Inferior parietal cortex (tissue), 1 donor: ENCODE results near the gene CTDSP2.
"Not testable (repeated sequence)": the region's sequence is repeated elsewhere in the genome, so short reads cannot be mapped to it uniquely, and the experiment has no call there.

Experiments
- DNase-seq: peaks from one replicate; pipeline ENCODE4 v3.0.0-alpha.2; 2016; ENCODE audit errors: extremely low spot score

The CTDSP2 gene

GRCh38 chr12:57881475-57881874 lies 34.9 kb upstream of the CTDSP2 start:
- no peak for DNase-seq

- DNase-seq, result not testable (repeated sequence)
Observed at GRCh38 chr12:57881035-57881434, 34.5 kb upstream of the CTDSP2 start.

GRCh38 chr12:57877876-57878275 lies 31.3 kb upstream of the CTDSP2 start:
- no peak for DNase-seq

GRCh38 chr12:57875753-57876547 lies 29.4 kb upstream of the CTDSP2 start:
- no peak for DNase-seq

GRCh38 chr12:57874166-57875108 lies 27.9 kb upstream of the CTDSP2 start:
- no peak for DNase-seq

- DNase-seq, result no peak
Observed at GRCh38 chr12:57872362-57872761, 25.8 kb upstream of the CTDSP2 start.

- DNase-seq, result no peak
Observed at GRCh38 chr12:57869927-57870318, 23.4 kb upstream of the CTDSP2 start.

- DNase-seq, result no peak
Observed at GRCh38 chr12:57869298-57869926, 22.9 kb upstream of the CTDSP2 start.

- no peak for DNase-seq
Observed at GRCh38 chr12:57868851-57869268, 22.3 kb upstream of the CTDSP2 start.

GRCh38 chr12:57868221-57868620 lies 21.7 kb upstream of the CTDSP2 start:
- DNase-seq, result no peak

GRCh38 chr12:57866308-57867019 lies 19.9 kb upstream of the CTDSP2 start:
- DNase-seq, result no peak

GRCh38 chr12:57865084-57865751 lies 18.7 kb upstream of the CTDSP2 start:
- DNase-seq, result no peak

- no peak for DNase-seq
Observed at GRCh38 chr12:57864442-57865083, 18.0 kb upstream of the CTDSP2 start.

- no peak for DNase-seq
Observed at GRCh38 chr12:57863676-57864075, 17.1 kb upstream of the CTDSP2 start.

- no peak for DNase-seq
Observed at GRCh38 chr12:57861967-57862366, 15.4 kb upstream of the CTDSP2 start.

GRCh38 chr12:57860883-57861282 lies 14.4 kb upstream of the CTDSP2 start:
- not testable (repeated sequence) for DNase-seq

GRCh38 chr12:57859121-57859520 lies 12.6 kb upstream of the CTDSP2 start:
- DNase-seq, result no peak

GRCh38 chr12:57858123-57858522 lies 11.6 kb upstream of the CTDSP2 start:
- not testable (repeated sequence) for DNase-seq

GRCh38 chr12:57854965-57855364 lies 8.4 kb upstream of the CTDSP2 start:
- no peak for DNase-seq

GRCh38 chr12:57853864-57854556 lies 7.5 kb upstream of the CTDSP2 start:
- no peak for DNase-seq
